GM19468 (cell line): ENCODE data around the gene ZNF697.
"Not testable (repeated sequence)": the region's sequence is repeated elsewhere in the genome, so short reads cannot be mapped to it uniquely, and the experiment has no call there.

Source experiments
- ATAC-seq: cut with Tn5 transposase; IDR thresholded peaks from one replicate; pipeline ENCODE4 v1.9.1; 2021; ENCODE audit warnings: mild to moderate bottlenecking, moderate library complexity, moderate number of reproducible peaks; ENCODE audit not compliant: unreplicated experiment; ENCODE audit errors: extremely low read depth

ZNF697 gene

DNA sequence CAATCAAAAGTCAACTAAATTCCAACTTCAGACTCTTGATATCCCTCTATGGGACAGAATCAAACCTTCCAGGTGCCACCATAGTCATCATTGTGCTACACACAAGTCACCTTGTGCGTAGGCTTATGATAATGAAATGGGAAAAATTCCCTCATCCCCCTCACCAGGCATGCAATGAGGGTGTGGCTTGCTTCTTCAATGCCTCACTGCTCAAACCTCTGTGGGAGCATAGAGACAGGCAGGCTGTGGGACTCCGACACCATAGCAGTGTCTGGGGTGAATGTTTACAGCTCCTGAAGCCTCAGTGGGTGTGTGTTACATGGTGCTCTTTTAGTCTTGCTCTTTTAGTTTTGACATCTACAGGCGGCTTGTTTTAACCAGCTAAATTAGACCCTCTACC lies 42.4 kb downstream of the ZNF697 start:
- ATAC-seq: no peak

DNA sequence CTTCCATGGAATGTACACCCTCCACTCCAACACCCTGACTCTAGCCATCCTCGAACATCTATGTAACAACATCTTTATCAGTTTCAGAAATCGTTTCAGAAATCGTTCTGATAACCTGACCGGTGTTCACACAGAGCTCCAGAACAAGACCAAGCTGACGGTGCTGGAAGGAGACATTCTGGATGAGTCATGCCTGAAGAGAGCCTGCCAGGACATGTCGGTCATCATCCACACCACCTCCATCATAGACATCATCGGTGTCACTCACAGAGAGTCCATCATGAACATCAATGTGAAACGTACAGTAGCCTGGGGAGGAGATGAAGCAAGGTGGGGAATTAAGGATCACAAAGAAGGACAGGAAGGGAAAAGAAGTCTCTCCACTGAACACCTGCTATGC lies 43.0 kb downstream of the ZNF697 start:
- ATAC-seq: not testable (repeated sequence)

DNA sequence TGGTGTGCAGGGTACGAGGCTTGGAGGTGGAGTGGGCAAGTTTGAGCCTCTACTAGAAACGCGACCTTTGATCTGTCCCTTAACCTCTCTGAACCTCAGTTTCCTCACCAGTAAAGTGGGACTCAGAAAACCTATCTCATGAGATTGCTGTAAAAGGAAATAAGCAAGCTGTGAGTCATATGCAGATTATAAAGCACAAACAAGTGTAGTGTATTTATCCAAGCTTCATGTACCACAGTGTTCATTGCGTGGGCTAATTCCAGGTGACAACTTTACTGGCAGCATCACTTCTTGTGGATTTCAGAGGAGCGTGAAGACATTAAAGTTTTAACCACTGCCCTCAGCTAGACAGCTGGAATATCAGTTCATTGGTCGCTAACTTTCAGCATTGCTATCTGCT lies 44.4 kb downstream of the ZNF697 start:
- no peak for ATAC-seq

DNA sequence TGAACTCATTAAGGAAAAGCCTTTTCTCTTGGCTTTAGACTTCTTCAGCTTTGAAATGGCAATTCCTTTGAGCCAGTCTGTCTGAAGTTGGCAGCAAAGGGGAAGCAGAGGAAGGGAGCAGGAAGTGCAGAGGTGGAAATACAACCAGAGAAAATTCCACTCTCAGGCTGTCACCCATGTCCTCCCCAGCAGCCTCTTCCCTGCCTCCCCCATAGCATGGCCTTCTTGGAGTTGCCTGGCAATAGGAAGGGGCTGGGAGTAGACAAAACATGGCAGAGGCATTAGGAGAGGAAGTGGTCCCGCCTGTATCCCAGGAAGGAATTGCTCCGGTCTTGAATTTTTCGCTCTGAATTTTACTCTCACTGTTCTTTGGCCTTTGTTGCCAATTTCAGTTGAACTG lies 44.8 kb downstream of the ZNF697 start:
- not testable (repeated sequence) for ATAC-seq

DNA sequence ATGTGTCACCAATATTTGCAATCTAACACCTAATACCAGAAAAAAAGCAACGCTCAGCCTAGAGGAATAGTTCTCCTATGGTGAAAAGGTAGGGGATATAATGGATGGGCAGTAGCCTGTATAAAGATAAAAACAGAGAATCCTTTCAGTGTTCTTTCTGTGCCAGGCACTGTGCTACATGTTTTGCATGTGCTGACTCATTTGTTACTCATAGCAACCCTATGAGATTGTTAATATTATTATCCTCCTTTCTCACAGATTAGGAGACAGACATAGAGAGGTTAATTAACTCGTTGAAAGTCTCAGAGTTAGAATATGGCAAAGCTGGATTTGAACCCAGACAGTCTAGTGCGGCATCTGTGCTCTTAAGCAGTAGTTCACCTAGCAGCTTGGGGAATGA lies 45.3 kb downstream of the ZNF697 start:
- ATAC-seq: not testable (repeated sequence)

DNA sequence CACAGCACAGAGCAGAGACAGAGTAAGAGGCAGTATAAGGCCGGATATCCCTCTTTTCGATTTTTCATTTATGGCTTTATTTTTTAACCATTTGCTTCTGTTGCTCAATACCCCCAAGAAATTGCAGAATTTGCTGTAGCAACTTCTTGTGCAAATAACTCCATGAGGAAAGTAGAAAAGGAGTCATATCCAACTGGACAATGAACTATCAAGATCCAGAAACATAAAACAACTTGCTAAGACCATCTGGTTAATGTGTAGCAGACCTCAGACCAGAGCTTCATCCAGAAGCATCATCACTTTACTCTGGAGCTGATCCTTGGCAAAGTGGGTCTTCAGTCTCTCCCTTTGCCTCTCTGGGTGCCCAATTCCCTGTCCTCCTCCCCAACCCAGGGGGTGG lies 45.9 kb downstream of the ZNF697 start:
- ATAC-seq: no peak

DNA sequence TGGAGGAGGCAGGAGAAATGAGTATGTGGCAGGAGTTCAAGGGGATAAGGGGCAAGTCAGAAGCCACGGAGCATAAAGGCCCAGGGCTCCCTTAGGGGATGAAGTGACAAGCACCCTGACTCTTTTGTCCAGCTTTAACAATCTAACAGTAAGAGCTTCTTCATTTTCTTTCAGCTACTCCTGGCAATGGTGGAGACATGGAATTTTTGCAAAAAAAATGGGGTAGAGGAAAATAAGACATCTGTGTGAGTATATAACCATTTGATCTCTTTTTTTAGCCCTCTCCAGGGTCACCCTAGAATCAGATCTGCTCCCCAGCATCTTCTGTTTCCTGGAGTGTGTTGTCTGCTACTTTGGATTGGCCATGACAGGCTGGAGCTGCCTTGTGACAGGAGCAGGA lies 47.1 kb downstream of the ZNF697 start:
- no peak for ATAC-seq

DNA sequence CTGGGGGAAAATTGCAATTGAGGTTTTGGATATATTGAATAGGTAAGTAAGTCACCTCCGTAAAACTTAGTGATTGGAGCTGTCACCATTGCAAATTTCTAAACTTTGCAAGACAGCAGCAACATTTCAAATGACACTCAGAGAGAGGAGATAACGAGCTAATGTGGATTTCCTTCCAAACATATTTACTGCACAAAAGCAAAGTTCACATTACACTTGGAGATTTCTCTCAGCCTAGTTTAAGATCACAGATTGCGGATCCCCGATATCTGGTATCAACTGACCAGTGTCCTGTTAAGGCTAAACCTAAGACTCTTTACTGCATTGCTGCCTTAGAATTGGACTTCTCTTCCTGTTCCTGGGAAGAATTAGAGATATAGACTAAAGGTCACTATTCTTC lies 47.5 kb downstream of the ZNF697 start:
- ATAC-seq: no peak

DNA sequence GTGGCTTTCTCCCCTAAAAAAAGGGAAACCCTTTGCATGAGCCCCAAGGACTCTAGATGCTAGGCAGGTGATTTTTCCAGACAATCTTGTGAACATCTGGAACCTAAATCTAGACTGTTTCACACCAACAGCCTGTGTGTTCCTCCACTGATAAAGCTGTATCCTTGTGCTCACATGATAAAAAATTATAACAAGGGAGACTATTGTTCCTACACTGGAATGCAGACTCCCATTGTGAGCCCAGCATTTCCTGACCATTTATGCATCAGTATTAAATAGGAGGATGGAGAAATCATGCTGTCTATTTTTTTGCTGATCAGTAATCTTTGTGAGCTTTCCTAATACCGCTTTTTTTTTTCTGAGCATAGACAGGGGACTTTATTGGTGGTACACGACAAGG lies 52.5 kb downstream of the ZNF697 start:
- ATAC-seq: no peak

DNA sequence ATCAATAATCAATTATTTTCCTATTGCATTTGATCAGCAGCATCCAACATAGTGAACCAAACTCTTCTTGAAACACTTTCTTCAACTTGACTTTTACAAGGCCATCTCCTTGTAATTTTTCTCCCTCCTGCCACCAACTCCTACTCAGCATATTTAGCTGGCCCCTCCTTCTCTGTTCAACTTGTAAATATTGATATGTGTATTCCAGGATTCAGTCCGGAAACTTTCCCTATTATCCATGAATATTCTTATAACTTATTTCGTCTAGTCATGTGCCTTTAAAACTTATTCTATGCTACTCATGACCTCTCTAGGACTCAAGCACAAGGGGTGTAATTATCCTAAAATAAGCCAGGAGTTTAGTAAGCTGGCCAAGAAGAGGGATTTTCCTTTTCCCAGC lies 52.9 kb downstream of the ZNF697 start:
- no peak for ATAC-seq

DNA sequence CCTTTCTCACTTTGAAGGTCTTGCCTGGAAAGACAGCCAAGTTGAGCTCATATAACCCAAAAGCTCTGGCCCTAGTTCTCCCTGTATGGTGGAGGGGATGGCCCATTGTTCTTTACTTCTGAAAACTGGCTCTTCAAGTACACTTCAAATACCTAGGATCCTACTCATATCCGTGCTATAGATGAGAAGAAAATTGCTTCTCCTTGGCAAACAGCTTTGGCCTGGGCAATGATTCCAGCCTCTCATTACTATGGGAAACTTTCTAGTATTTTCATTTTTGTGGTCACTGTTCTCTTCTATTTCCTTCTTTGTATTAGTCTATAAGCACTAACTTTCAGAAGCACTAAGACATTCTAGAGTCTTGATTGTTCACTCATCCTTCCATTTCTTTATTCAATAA lies 53.7 kb downstream of the ZNF697 start:
- ATAC-seq: no peak

DNA sequence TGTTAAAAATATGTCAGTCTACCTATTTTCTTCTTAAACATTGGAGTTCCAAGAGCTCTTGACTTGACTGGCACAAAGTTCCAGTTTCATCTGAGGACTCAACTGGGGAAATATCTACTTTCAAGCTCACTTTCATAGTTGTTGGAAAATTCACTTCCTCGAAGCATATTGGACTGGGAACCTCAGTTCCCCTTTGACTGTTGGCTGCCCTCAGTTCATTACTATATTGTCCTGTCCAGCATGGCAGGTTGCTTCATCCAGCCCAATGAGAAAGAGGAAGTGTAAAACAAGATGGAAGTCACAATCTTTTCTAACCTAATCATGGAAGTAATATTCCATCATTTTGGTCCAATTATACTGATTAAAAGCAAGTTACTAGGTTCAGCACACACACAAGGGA lies 54.3 kb downstream of the ZNF697 start:
- ATAC-seq: no peak

DNA sequence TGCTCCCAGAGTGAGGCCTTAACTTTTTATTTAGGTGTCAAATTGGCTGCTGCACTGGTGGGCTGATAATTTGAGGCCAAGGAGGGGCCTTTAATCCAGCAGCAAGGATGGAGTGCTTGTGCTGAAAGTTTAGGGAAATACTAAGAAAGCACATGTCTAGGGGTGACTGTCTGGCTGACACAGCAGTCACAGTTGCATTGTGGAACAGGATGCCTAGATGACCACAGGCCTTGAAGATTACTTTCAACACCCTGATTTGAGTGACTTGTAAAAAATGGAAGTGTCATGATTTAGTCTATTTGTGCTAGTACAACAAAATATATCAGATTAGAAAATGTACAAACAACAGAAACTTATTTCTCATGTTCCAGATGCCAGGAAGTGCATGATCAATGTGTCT lies 57.7 kb downstream of the ZNF697 start:
- ATAC-seq: no peak

DNA sequence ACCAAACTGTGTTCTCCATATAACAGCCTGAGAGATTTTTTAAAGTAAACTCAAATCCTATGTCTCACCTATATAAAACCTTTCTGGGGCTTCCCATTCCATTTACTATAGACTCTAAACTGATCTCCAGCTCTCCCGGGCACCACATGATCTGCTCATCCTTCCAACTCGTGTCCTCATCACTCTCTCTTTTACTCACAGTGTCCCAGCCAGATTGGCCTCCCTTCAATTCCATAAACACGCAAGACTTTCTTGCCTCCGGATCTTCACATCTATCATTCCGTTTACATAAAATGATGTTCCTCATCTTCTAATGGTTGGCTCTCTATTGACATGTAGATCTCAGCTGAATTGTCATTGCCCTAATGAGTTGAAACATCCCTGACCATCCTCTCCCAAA lies 59.4 kb downstream of the ZNF697 start:
- no peak for ATAC-seq

DNA sequence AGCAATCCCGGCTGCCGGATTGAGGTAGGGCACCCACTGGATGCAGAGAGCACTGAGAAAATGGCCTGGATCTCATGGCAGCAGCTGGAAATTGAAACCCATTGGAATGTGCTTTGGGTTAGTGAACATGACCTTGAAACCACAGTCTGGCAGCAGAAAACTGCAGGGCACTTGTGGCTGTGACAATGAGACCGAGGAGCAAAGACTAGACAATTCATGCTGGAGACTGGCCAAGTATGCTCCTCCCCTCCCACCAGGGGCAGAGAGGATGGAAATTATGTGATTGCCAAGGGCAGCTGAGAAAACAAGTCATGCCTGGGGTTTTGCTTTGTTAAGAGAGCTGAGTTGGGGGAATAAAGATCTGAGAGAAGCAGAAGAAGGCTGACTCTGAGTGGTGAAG lies 60.7 kb downstream of the ZNF697 start:
- no peak for ATAC-seq

DNA sequence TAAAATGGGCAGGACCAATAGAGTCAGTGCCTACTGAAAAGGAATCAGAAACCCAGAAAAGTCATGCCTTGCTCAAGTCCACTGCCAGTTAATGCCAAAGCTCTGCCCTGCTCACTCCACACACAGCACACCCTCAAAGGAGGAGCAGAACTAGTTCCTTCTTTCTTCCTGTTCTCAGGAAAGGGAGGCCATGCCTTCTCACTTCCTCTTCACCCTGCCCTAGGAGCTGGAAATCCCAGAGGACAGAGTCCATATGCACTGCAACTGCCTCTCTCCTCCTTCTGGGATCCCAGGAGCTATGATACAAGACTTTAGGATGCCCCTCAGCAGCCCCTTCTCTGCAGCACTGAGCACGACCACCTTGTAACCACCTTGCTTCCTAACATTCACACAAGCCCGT lies 62.3 kb downstream of the ZNF697 start:
- ATAC-seq: not testable (repeated sequence)

DNA sequence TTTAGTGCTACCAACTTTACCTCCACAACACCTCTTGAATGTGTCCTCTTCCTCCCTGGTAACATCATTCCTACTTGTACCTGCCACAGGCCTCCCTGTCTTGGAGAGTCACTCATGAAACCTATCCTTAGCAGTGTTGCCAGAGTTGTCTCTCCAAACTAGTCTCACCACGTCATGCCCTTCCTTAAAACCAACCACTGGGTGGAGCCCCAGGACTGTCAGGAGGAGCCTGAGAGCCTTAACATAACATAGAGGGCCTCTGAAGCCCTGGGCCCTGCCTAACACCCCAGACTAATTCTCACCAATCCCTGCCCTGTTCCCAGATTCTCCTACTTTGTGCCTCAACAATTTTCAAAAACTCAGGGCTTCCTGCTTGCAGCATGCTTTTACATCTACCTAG lies 65.3 kb downstream of the ZNF697 start:
- ATAC-seq: peak; percentile 46

DNA sequence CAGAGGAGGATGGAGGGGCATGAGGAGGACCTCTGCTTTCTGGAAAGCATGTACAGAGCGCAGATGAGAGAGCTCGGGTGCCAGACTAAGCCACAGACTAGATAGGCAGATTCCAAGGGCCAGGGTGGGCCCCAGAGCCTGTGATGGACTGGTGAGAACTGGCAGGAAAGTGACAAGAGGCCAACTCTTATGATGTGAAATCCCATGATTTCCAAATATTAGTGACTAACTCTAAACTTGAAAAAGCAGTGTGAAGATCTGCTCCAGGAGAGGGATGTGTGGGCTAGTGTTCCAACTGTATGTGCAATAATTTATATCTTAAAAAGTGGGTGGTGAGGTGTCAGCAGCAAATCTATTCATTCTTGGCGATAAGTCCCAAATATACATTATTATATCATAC lies 67.0 kb downstream of the ZNF697 start:
- not testable (repeated sequence) for ATAC-seq

DNA sequence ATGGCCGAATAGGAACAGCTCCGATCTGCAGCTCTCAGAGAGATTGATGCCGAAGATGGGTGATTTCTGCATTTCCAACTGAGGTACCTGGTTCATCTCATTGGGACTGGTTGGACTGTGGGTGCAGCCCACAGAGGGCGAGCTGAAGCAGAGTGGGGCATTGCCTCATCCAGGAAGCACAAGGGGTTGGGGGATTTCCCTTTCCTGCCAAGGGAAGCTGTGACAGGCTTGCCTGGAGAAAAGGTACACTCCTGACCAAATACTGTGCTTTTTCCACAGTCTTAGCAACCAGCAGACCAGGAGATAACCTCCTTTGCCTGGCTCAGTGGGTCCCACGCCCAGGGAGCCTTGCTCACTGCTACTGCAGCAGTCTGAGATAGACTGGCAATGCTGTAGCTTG lies 74.2 kb downstream of the ZNF697 start:
- ATAC-seq: no peak

DNA sequence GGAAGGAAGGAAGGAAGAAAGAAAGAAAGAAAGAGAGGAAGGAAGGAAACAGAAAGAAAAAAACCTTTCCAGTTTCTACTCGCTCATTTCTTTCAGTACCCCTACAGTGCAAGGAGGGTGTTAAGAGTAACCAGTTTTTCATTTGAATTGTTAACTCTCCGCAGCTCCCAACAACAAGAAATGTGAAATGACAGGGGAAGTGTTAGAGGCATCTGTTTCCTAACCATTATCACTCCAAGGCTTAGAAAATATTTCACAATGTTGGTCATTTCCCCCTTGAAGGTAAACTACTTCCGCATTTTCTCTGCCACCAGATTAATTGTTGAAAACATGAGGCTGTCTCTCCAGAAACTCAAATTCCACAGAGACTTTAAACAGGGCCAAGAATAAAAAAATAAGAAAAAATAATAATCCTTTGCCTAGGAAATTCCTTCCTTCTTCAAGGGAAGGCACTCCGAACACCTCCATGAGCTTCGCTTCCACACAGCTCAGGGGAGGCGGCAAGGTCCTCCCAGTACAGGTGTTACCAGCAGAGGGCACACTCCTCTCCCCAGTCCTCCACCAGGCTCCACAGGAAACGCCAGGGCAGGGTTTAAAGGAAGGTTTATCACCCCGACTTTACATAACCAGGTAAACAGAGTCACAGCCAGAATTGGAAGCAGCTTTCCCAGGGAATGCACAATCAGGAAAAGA lies 78.0 kb downstream of the ZNF697 start:
- ATAC-seq: not testable (repeated sequence)
